GM12891 (cell line): Measurements from ENCODE around the gene ACP7.

Experiments
- POLR2A ChIP-seq: IDR thresholded peaks from 2 replicates; pipeline ENCODE4 v1.6.1; 2011; ENCODE audit warnings: low read depth, low read length, control low read depth
- POLR2AphosphoS5 ChIP-seq: IDR thresholded peaks from 2 replicates; pipeline ENCODE4 v1.6.1; 2011; ENCODE audit warnings: low read depth, low read length, control low read depth
- TAF1 ChIP-seq: IDR thresholded peaks from 2 replicates; pipeline ENCODE4 v1.6.1; 2011; ENCODE audit warnings: low read depth, low read length, control low read depth

DNA sequence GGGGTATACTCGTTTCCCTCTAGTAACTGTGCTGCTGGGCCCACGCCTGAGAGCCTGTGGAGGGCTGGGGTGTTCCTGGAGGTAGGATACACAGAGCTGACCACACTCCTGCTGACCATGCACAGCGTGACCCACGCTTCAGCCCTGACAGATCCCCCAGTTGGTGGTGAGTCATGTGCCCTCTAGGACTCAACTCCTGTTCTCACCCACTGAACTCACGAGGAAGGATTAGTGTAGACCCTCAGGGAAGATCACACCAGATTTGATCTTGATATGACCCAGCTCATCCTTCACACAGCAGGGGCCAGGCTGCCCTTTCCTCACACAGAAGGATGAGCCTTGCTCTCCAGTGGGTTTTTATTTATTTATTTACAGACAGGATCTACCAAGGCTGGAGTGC, 13.3 kb upstream of the ACP7 start:
- TF ChIP-seq POLR2AphosphoS5 (no peak), POLR2A (no peak), TAF1 (no peak)
